ENCODE measurements around the gene IFT88. TPM values are rescaled to one million over a fixed set of nuclear protein-coding genes. Genes with fewer than 3 reads are reported as not detected.

Gene IFT88
- total and polyA plus RNA-seq, 2 of the 8 experiments (the other 6 are each of a cell fraction or from before 2014, with no cell fraction given): 1.7 to 5.8 TPM

- DNase-seq (ENCODE audit: low read depth in 1 of 2, low spot score in 2 of 2) (no peak), FAIRE-seq (no peak)
- no peak overlapping the region for H3K18ac ChIP-seq (ENCODE audit: extremely low read depth, low read length)
- no peak overlapping the region for H3K4ac ChIP-seq (replicated peaks; ENCODE audit: insufficient read length, low read depth, low read length)
- H2AK5ac ChIP-seq (ENCODE audit: low read depth, low read length): no peak overlapping the region
- no peak overlapping the region for H2BK120ac ChIP-seq (replicated peaks; ENCODE audit: low read depth, low read length)
- no peak overlapping the region for H3K23ac ChIP-seq (ENCODE audit: insufficient read length)
- POLR2A ChIA-PET (ENCODE audit: partially characterized antibody): interaction anchor here (0.8 to 1.6 kb wide), 2 partner anchors 9 to 72 kb away, joined by 3 read pairs; partner anchors contain the start of gene EEF1AKMT1
- H3K36me3 ChIP-seq (ENCODE audit: control insufficient read depth in 2 of 4, insufficient read depth in 4 of 4, low read length in 3 of 4): no peaks in the 10 kb centered on the region
- H3K9me3 ChIP-seq (ENCODE audit: insufficient read depth in 2 of 2, low read depth in 1 of 2, low read length in 1 of 2): no peaks in the 10 kb centered on the region
- H3K4me2 ChIP-seq (ENCODE audit: insufficient read depth in 1 of 2, low read depth in 2 of 2, low read length in 2 of 2): no peak overlapping the region
- peaks cover 0 to 1% of the 10 kb centered on the region in 2 experiments for H4K20me1 ChIP-seq (replicated peaks in 1 of 2; ENCODE audit: control insufficient read depth in 1 of 2, insufficient read depth in 2 of 2, low read length in 2 of 2)
- H3K56ac ChIP-seq (replicated peaks; ENCODE audit: insufficient read length, low read depth, low read length): no peak overlapping the region
- no peaks in the 10 kb centered on the region for H3K79me1 ChIP-seq (ENCODE audit: low read depth, low read length)
- H4K8ac ChIP-seq (ENCODE audit: extremely low read depth, insufficient read depth, low read length): no peak overlapping the region
- no peak overlapping the region for H2AFZ ChIP-seq (ENCODE audit: low read length)
- H2BK12ac ChIP-seq (ENCODE audit: low read depth, low read length): no peak overlapping the region
- H4K5ac ChIP-seq (ENCODE audit: insufficient read length, low read depth, low read length): no peak overlapping the region
- no peak overlapping the region for H3K14ac ChIP-seq (ENCODE audit: insufficient read length)
- no peak overlapping the region for H3K27ac ChIP-seq (ENCODE audit: low read depth, low read length)
- TF ChIP-seq RAD21 (IDR thresholded peaks at IDR 0.05 in 1 of 2, conservative IDR thresholded peaks at IDR 0.05 in 1 of 2; ENCODE audit: low read depth in 2 of 2, low read length in 2 of 2): no peak
- TF ChIP-seq EZH2 (IDR thresholded peaks at IDR 0.05; ENCODE audit: low read depth, low read length, severe bottlenecking): no peak
- TF ChIP-seq MAFK (IDR thresholded peaks at IDR 0.05; ENCODE audit: low read depth, low read length): no peak
- TF ChIP-seq SIX5 (IDR thresholded peaks at IDR 0.05; ENCODE audit: low read depth, low read length): no peak
- TF ChIP-seq, protein P1, sequence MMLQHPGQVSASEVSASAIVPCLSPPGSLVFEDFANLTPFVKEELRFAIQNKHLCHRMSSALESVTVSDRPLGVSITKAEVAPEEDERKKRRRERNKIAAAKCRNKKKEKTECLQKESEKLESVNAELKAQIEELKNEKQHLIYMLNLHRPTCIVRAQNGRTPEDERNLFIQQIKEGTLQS (IDR thresholded peaks at IDR 0.05; ENCODE audit: insufficient read depth, low read depth, low read length): no peak
- no peak for TF ChIP-seq ASH2L (IDR thresholded peaks at IDR 0.05; ENCODE audit: low read length)
- TF ChIP-seq EGR1 (IDR thresholded peaks at IDR 0.05; ENCODE audit: borderline replicate concordance, low read depth, low read length): no peak
- no peak for TF ChIP-seq POU5F1 (IDR thresholded peaks at IDR 0.05; ENCODE audit: low read depth, low read length)
- CTCF ChIA-PET (ENCODE audit: partially characterized antibody): interaction anchor here (0.8 to 1.1 kb wide), 2 partner anchors 10 to 200 kb away, joined by 3 read pairs; no protein-coding TSS in a partner anchor
- H2BK20ac ChIP-seq (ENCODE audit: low read length): no peak overlapping the region
- H3K4me3 ChIP-seq (ENCODE audit: extremely low read depth in 1 of 4, insufficient read depth in 2 of 4, low read depth in 3 of 4, low read length in 4 of 4): no peak overlapping the region
- peaks cover 9% of the 10 kb centered on the region for H3K23me2 ChIP-seq (ENCODE audit: low read depth, low read length)
- WGBS, 2 experiments (ENCODE audit: extremely low coverage in 1 of 2, insufficient coverage in 1 of 2, insufficient read length in 1 of 2, insufficient replicate concordance in 2 of 2, low coverage in 1 of 2, low lambda C conversion rate in 2 of 2, missing lambda C conversion rate in 1 of 2): 93% methylated on average over 3 of the region's 3 CpGs; no CpG with 5 or more reads in 1 of the 2 experiments
- peaks cover 0 to 6% (median under 1%) of the 10 kb centered on the region in 4 experiments; a peak in 5 of 7 replicates for H3K4me1 ChIP-seq (replicated peaks in 1 of 4; ENCODE audit: control insufficient read depth in 3 of 4, insufficient read depth in 4 of 4, low read length in 3 of 4)
- H4K91ac ChIP-seq (replicated peaks; ENCODE audit: insufficient read length, low read length): no peak overlapping the region
- no peaks in the 10 kb centered on the region for H3K79me2 ChIP-seq (ENCODE audit: control insufficient read depth in 1 of 2, insufficient read depth in 2 of 2, low read length in 2 of 2)
- no peak overlapping the region for H2BK15ac ChIP-seq (ENCODE audit: low read length)
- no peak overlapping the region for H3K9ac ChIP-seq (replicated peaks in 1 of 4; ENCODE audit: extremely low read depth in 1 of 4, low read depth in 3 of 4, low read length in 3 of 4)
- H3K27me3 ChIP-seq (replicated peaks in 1 of 4; ENCODE audit: control insufficient read depth in 3 of 4, extremely low read depth in 1 of 4, insufficient read depth in 3 of 4, low read length in 3 of 4): peaks cover 5 to 25% (median 20%) of the 10 kb centered on the region in 4 experiments
- H2BK5ac ChIP-seq (ENCODE audit: low read depth, low read length): no peak overlapping the region
Observed at GRCh38 chr13:20701461-20701860, 134.5 kb downstream of the IFT88 start.

All from H1 (cell line).